Midbrain (tissue), 1 donor: ENCODE results near the gene CADM1.

Experiments
- DNase-seq: peaks from one replicate; lab custom pipeline; 2025; lab: John Stamatoyannopoulos, UW

CADM1 gene

GRCh38 chr11:115123641-115124040, 380.6 kb downstream of the CADM1 start:
- no peak for DNase-seq

GRCh38 chr11:115122274-115122673, 381.9 kb downstream of the CADM1 start:
- DNase-seq = no peak
